Central memory CD8-positive, alpha-beta T cell (primary cell): Measurements from ENCODE around the gene LGALS3.
A peak's percentile ranks its signal among the peaks of the same experiment; 100 is the strongest.

Experiments used
- ATAC-seq: fragments of 150-1000 bp; cut with Tn5 transposase; replicated peaks from 2 replicates; pipeline ENCODE4 v1.10.0; 2022; ENCODE audit warnings: mild to moderate bottlenecking, moderate FRiP score, moderate number of reproducible peaks; ENCODE audit not compliant: poor library complexity, severe bottlenecking; ENCODE audit errors: extremely low read depth
- DNase-seq, 2 donors: peaks; one replicate each; pipeline ENCODE4 v3.0.0; 2021; ENCODE audit warnings: low spot score in 2 of 2
- H3K27ac Mint-ChIP-seq: one replicate; pipeline ENCODE4 v1.8.0; 2022; ENCODE audit warnings: low read depth, mild to moderate bottlenecking, moderate library complexity, mixed read lengths
- H3K27me3 Mint-ChIP-seq: one replicate; pipeline ENCODE4 v1.8.0; 2022; ENCODE audit warnings: mixed read lengths
- H3K36me3 Mint-ChIP-seq: one replicate; pipeline ENCODE4 v1.8.0; 2022; ENCODE audit warnings: mild to moderate bottlenecking, moderate library complexity, mixed read lengths; ENCODE audit not compliant: insufficient read depth
- H3K4me1 Mint-ChIP-seq: one replicate; pipeline ENCODE4 v1.8.0; 2022; ENCODE audit warnings: mixed read lengths
- H3K4me3 Mint-ChIP-seq: one replicate; pipeline ENCODE4 v1.8.0; 2022; ENCODE audit warnings: mild to moderate bottlenecking, moderate library complexity, mixed read lengths
- H3K9me3 Mint-ChIP-seq: one replicate; pipeline ENCODE4 v1.8.0; 2022; ENCODE audit warnings: mixed read lengths

The LGALS3 gene

GRCh38 chr14:55190906-55191202 lies 61.8 kb downstream of the LGALS3 start:
- DNase-seq, result no peak

GRCh38 chr14:55191203-55192053 lies 62.4 kb downstream of the LGALS3 start, which contains the start of gene DLGAP5:
TSS of gene DLGAP5 (minus strand) at chr14:55191585. CDS start at chr14:55189179, 2,406 bp downstream.
- Mint-ChIP-seq H3K9me3 (no peaks in the 10 kb centered on the region), H3K4me1 (peaks cover 14% of the 10 kb centered on the region), H3K36me3 (peaks cover 4% of the 10 kb centered on the region), H3K27ac (peak within 1 kb of the TSS; percentile 17), H3K27me3 (no peaks in the 10 kb centered on the region), H3K4me3 (peak within 1 kb of the TSS; percentile 91)
- DNase-seq (peak; percentile 67 to 81), ATAC-seq (peak; percentile 98)

More at GRCh38 chr14:55190906-55191202, 61.8 kb downstream of the LGALS3 start:
- Mint-ChIP-seq H3K4me3 (peak overlapping the region; percentile 91), H3K4me1 (peaks cover 14% of the 10 kb centered on the region), H3K9me3 (no peaks in the 10 kb centered on the region), H3K36me3 (peaks cover 4% of the 10 kb centered on the region), H3K27me3 (no peaks in the 10 kb centered on the region), H3K27ac (no peak overlapping the region)
- ATAC-seq, result no peak

- Mint-ChIP-seq H3K4me1 (peaks cover 14% of the 10 kb centered on the region), H3K27me3 (no peaks in the 10 kb centered on the region), H3K4me3 (peak overlapping the region; percentile 91), H3K27ac (peak overlapping the region; percentile 17), H3K36me3 (peaks cover 4% of the 10 kb centered on the region), H3K9me3 (no peaks in the 10 kb centered on the region)
- no peak for ATAC-seq
- DNase-seq, result no peak
Observed at GRCh38 chr14:55192054-55192621, 63.1 kb downstream of the LGALS3 start.

- no peak for DNase-seq
- Mint-ChIP-seq H3K36me3 (peaks cover 2% of the 10 kb centered on the region), H3K27me3 (no peaks in the 10 kb centered on the region), H3K9me3 (no peaks in the 10 kb centered on the region), H3K27ac (no peak overlapping the region), H3K4me3 (no peak overlapping the region), H3K4me1 (peaks cover 14% of the 10 kb centered on the region)
- ATAC-seq, result no peak
Observed at GRCh38 chr14:55194656-55195355, 65.8 kb downstream of the LGALS3 start.
